OCI-LY7 (cell line): ENCODE measurements around the gene ARHGAP29.
"Not testable (repeated sequence)": the region's sequence is repeated elsewhere in the genome, so short reads cannot be mapped to it uniquely, and the experiment has no call there.

Experiments
- EZH2phosphoT487 ChIP-seq: fragments of 200-600 bp; sonication (generic); IDR thresholded peaks from 2 replicates; pipeline ENCODE4 v1.6.1; 2018; ENCODE audit warnings: low read depth, borderline replicate concordance, mild to moderate bottlenecking, mixed run types, antibody characterized with exemption, low read length, moderate library complexity, mixed read lengths
- TF ChIP-seq, protein P1 (sequence below): fragments of 200-600 bp; sonication (generic); conservative IDR thresholded peaks from 2 replicates; pipeline ENCODE4 v1.5.1; 2014; ENCODE audit warnings: mild to moderate bottlenecking, antibody characterized with exemption, low read length, moderate library complexity, mixed read lengths

DNA sequence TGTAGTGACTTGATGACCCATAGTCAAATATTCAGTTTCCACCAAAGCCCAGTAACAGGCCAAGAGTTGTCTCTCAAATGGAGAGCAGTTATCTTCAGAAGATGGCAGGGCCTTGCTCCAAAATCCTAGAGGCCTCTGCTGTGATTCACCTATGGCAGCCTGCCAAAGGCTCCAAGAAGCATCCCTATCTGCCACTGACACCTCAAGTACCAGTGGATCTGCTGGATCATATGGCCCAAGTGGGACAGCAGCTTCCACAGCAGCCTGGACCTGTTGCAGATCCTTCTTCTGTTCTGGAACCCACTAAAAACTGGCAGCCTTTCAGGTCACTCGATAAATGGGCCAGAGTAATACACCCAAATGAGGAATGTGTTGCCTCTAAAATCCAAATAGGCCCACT lies 73.3 kb downstream of the ARHGAP29 start:
- TF ChIP-seq, protein P1, sequence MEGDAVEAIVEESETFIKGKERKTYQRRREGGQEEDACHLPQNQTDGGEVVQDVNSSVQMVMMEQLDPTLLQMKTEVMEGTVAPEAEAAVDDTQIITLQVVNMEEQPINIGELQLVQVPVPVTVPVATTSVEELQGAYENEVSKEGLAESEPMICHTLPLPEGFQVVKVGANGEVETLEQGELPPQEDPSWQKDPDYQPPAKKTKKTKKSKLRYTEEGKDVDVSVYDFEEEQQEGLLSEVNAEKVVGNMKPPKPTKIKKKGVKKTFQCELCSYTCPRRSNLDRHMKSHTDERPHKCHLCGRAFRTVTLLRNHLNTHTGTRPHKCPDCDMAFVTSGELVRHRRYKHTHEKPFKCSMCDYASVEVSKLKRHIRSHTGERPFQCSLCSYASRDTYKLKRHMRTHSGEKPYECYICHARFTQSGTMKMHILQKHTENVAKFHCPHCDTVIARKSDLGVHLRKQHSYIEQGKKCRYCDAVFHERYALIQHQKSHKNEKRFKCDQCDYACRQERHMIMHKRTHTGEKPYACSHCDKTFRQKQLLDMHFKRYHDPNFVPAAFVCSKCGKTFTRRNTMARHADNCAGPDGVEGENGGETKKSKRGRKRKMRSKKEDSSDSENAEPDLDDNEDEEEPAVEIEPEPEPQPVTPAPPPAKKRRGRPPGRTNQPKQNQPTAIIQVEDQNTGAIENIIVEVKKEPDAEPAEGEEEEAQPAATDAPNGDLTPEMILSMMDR: not testable (repeated sequence)
- TF ChIP-seq EZH2phosphoT487: not testable (repeated sequence)
